Liver (tissue), 9 donors: ENCODE measurements around the gene FCN3. TPM values are rescaled to one million over a fixed set of nuclear protein-coding genes. Genes with fewer than 3 reads are reported as not detected.

Experiments used
- DNase-seq: peaks from one replicate; pipeline ENCODE4 v3.0.0-alpha.2; 2017; ENCODE audit warnings: low spot score
- H3K27ac ChIP-seq, 2 donors: one replicate each; pipeline ENCODE4 v1.7.0; 2013; ENCODE audit warnings: inconsistent platforms in 2 of 2, low read length in 2 of 2, control low read depth in 1 of 2, low read depth in 1 of 2, mild to moderate bottlenecking in 1 of 2
- H3K27me3 ChIP-seq, 4 donors: one replicate each; pipeline versions ENCODE4 v1.6.1 to v1.7.0; 2013; ENCODE audit warnings: low read length in 3 of 4, inconsistent platforms in 1 of 4, mild to moderate bottlenecking in 1 of 4, moderate library complexity in 1 of 4; ENCODE audit not compliant: control insufficient read depth in 4 of 4, insufficient read depth in 4 of 4
- H3K36me3 ChIP-seq, 4 donors: one replicate each; pipeline versions ENCODE4 v1.6.1 to v1.7.0; 2013; ENCODE audit warnings: low read length in 3 of 4, mild to moderate bottlenecking in 3 of 4, low read depth in 1 of 4, moderate library complexity in 1 of 4; ENCODE audit not compliant: control insufficient read depth in 4 of 4, insufficient read depth in 3 of 4
- H3K4me1 ChIP-seq, 4 donors: one replicate each; pipeline versions ENCODE4 v1.6.1 to v1.7.0; 2013; ENCODE audit warnings: low read length in 3 of 4, mild to moderate bottlenecking in 3 of 4, moderate library complexity in 1 of 4; ENCODE audit not compliant: control insufficient read depth in 4 of 4, insufficient read depth in 4 of 4
- H3K4me3 ChIP-seq, 3 donors: one replicate each; pipeline versions ENCODE4 v1.6.1 to v1.7.0; 2013; ENCODE audit warnings: low read length in 3 of 3, control low read depth in 1 of 3, low read depth in 1 of 3, mild to moderate bottlenecking in 1 of 3
- H3K9ac ChIP-seq, 2 donors: one replicate each; pipeline ENCODE4 v1.7.0; 2013; ENCODE audit warnings: low read length in 2 of 2, mild to moderate bottlenecking in 2 of 2, moderate library complexity in 2 of 2, control low read depth in 1 of 2, low read depth in 1 of 2
- H3K9me3 ChIP-seq, 4 donors: one replicate each; pipeline versions ENCODE4 v1.6.1 to v1.7.0; 2013; ENCODE audit warnings: low read length in 3 of 4; ENCODE audit not compliant: control insufficient read depth in 4 of 4
- CTCF ChIP-seq: fragments of 150-350 bp; IDR thresholded peaks from 2 replicates; pipeline ENCODE4 v1.5.1; 2017; ENCODE audit warnings: improper control_type of control experiment, low read depth, low read length; ENCODE audit not compliant: missing input control
- EGR1 ChIP-seq, 2 donors: IDR thresholded peaks; 2 replicates each; pipeline ENCODE4 v1.6.1; 2016 to 2018; ENCODE audit warnings: antibody characterized with exemption in 2 of 2, low read depth in 2 of 2
- FOXA1 ChIP-seq: IDR thresholded peaks from 2 replicates; pipeline ENCODE4 v1.6.1; 2016; ENCODE audit warnings: antibody characterized with exemption
- FOXA2 ChIP-seq: IDR thresholded peaks from 2 replicates; pipeline ENCODE4 v1.6.1; 2016; ENCODE audit warnings: antibody characterized with exemption
- GABPA ChIP-seq, 2 donors: IDR thresholded peaks in 1 of 2; conservative IDR thresholded peaks in 1 of 2; 2 replicates each; pipeline ENCODE4 v1.6.1; 2016; ENCODE audit warnings: antibody characterized with exemption in 2 of 2, mild to moderate bottlenecking in 1 of 2, moderate library complexity in 1 of 2
- HNF4A ChIP-seq, 2 donors: conservative IDR thresholded peaks; 2 replicates each; pipeline ENCODE4 v1.6.1; 2016; ENCODE audit warnings: antibody characterized with exemption in 2 of 2, mild to moderate bottlenecking in 2 of 2
- HNF4G ChIP-seq: IDR thresholded peaks from 2 replicates; pipeline ENCODE4 v1.6.1; 2016; ENCODE audit warnings: antibody characterized with exemption
- JUND ChIP-seq, 2 donors: IDR thresholded peaks; 2 replicates each; pipeline ENCODE4 v1.6.1; 2016; ENCODE audit warnings: antibody characterized with exemption in 2 of 2
- NR2F2 ChIP-seq: IDR thresholded peaks from 2 replicates; pipeline ENCODE4 v1.6.1; 2016; ENCODE audit warnings: antibody characterized with exemption
- RAD21 ChIP-seq, 2 donors: IDR thresholded peaks; 2 replicates each; pipeline ENCODE4 v1.6.1; 2016; ENCODE audit warnings: antibody characterized with exemption in 2 of 2, mild to moderate bottlenecking in 2 of 2
- RXRA ChIP-seq, 2 donors: IDR thresholded peaks; 2 replicates each; pipeline ENCODE4 v1.6.1; 2017 to 2018; ENCODE audit warnings: antibody characterized with exemption in 2 of 2, mild to moderate bottlenecking in 1 of 2
- SP1 ChIP-seq: IDR thresholded peaks from 2 replicates; pipeline ENCODE4 v1.6.1; 2018; ENCODE audit warnings: antibody characterized with exemption, mild to moderate bottlenecking
- TAF1 ChIP-seq: conservative IDR thresholded peaks from 2 replicates; pipeline ENCODE4 v1.6.1; 2016; ENCODE audit warnings: antibody characterized with exemption, mild to moderate bottlenecking
- YY1 ChIP-seq: IDR thresholded peaks from 2 replicates; pipeline ENCODE4 v1.6.1; 2016; ENCODE audit warnings: antibody characterized with exemption, mild to moderate bottlenecking
- ZBTB33 ChIP-seq: IDR thresholded peaks from 2 replicates; pipeline ENCODE4 v1.6.1; 2016; ENCODE audit warnings: antibody characterized with exemption
- WGBS: extraction: QIAGEN DNeasy Blood & Tissue Kit; methylation state at CpG from one replicate; pipeline ENCODE4 v1.1.7; 2013; 5-methylcytosine and 5-hydroxymethylcytosine counted together
- polyA plus RNA-seq, 2 donors: library from polyadenylated mRNA; stranded (reverse) in 1 of 2; unstranded in 1 of 2; fragments of 200-250 nt in 1 of 2; fragments of >200 nt in 1 of 2; fragmentation: Nextera tagmentation in 1 of 2; extraction: Ambion mirVana in 1 of 2; gene quantifications; one replicate each; pipeline versions ENCODE4 v1.2.1 to v1.2.3, GENCODE V29; 2013 to 2015
- total RNA-seq, 2 donors: library from RNA; depleted of rRNA; stranded (reverse); fragments of >200 nt; gene quantifications; one replicate each; pipeline ENCODE4 v1.2.3, GENCODE V29; 2014
- TF ChIP-seq, protein P1 (sequence below): IDR thresholded peaks from 2 replicates; pipeline ENCODE4 v1.6.1; 2016; ENCODE audit warnings: antibody characterized with exemption, mild to moderate bottlenecking
- TF ChIP-seq, protein P2 (sequence below): IDR thresholded peaks from 2 replicates; pipeline ENCODE4 v1.6.1; 2016; ENCODE audit warnings: antibody characterized with exemption
- TF ChIP-seq, protein P3 (sequence below): IDR thresholded peaks from 2 replicates; pipeline ENCODE4 v1.6.1; 2016; ENCODE audit warnings: antibody characterized with exemption
- donor health status: healthy.
- donor health status: healthy.
- donor health status: healthy.
- donor health status: healthy.
- donor health status: healthy.

Gene FCN3
- total and polyA plus RNA-seq, 4 donors, result 87.3 to 310 (median 137) TPM

DNA sequence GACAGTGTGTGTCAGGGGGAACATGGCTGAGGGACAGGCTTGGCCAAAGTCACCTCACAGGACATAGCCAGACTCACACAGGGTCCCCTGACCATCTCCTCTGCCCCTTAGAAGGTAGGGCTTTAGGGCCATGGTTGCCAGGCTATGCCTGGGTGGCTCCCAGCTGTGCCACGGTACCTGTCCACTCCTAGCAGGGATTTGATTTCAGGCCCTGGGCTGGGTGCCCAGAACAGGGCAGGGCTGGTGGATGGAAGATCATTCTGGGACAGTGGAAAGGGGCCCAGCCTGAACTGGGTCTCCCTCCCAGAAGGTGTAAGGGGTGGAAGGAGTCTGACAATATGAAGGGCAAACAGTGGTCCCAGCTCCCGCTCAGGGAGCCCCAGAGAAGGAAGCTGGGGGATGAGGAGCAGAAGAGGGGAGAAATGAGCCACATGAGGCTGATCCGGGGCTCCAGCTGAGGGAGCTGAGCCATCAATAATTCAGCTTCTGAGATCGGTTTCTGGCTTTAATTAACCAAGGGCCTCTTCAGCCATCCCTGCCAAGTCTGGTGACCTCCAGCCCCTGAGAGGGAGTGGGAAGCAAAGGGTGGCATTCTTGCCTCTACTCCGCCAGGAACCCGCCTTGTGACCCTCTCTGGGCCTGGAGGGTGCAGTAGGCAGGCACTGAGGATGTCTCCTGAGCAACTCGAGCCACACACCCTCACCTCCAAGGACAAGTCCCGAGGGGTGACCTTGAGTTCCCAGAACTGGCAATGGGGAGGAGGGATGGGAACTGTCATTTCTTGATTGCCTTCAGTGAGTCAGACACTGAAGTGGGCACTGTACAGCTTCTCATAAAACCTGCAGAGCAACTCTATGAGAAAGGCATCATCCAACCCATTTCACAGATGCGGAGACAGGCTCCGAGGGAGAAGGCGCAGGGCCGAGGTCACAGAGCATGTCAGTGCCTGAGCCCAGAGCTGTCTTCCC lies 6.4 kb upstream of the FCN3 start:
- H3K9me3 ChIP-seq, result no peaks in the 10 kb centered on the region
- H3K36me3 ChIP-seq, result no peaks in the 10 kb centered on the region
- H3K27ac ChIP-seq, result no peak overlapping the region
- no peak for DNase-seq
- H3K4me3 ChIP-seq, result no peak overlapping the region
- H3K9ac ChIP-seq, result no peak overlapping the region
- TF ChIP-seq ZBTB33 (no peak), FOXA1 (no peak), GABPA (IDR thresholded peaks at IDR 0.05 in 1 of 2, conservative IDR thresholded peaks at IDR 0.05 in 1 of 2) (no peak), TAF1 (no peak), HNF4A (conservative IDR thresholded peaks at IDR 0.05) (no peak), YY1 (no peak), NR2F2 (no peak), CTCF (no peak), RXRA (IDR thresholded peaks at IDR 0.05) (no peak), HNF4G (no peak), JUND (IDR thresholded peaks at IDR 0.05) (no peak), FOXA2 (no peak), SP1 (no peak), EGR1 (IDR thresholded peaks at IDR 0.05; ENCODE audit: low read depth in 2 of 2) (no peak), RAD21 (IDR thresholded peaks at IDR 0.05) (no peak)
- TF ChIP-seq, protein P1, sequence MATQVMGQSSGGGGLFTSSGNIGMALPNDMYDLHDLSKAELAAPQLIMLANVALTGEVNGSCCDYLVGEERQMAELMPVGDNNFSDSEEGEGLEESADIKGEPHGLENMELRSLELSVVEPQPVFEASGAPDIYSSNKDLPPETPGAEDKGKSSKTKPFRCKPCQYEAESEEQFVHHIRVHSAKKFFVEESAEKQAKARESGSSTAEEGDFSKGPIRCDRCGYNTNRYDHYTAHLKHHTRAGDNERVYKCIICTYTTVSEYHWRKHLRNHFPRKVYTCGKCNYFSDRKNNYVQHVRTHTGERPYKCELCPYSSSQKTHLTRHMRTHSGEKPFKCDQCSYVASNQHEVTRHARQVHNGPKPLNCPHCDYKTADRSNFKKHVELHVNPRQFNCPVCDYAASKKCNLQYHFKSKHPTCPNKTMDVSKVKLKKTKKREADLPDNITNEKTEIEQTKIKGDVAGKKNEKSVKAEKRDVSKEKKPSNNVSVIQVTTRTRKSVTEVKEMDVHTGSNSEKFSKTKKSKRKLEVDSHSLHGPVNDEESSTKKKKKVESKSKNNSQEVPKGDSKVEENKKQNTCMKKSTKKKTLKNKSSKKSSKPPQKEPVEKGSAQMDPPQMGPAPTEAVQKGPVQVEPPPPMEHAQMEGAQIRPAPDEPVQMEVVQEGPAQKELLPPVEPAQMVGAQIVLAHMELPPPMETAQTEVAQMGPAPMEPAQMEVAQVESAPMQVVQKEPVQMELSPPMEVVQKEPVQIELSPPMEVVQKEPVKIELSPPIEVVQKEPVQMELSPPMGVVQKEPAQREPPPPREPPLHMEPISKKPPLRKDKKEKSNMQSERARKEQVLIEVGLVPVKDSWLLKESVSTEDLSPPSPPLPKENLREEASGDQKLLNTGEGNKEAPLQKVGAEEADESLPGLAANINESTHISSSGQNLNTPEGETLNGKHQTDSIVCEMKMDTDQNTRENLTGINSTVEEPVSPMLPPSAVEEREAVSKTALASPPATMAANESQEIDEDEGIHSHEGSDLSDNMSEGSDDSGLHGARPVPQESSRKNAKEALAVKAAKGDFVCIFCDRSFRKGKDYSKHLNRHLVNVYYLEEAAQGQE, result no peak
- TF ChIP-seq, protein P2, sequence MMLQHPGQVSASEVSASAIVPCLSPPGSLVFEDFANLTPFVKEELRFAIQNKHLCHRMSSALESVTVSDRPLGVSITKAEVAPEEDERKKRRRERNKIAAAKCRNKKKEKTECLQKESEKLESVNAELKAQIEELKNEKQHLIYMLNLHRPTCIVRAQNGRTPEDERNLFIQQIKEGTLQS, result no peak
- TF ChIP-seq, protein P3, sequence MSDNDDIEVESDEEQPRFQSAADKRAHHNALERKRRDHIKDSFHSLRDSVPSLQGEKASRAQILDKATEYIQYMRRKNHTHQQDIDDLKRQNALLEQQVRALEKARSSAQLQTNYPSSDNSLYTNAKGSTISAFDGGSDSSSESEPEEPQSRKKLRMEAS, result no peak
- no peaks in the 10 kb centered on the region for H3K27me3 ChIP-seq
- H3K4me1 ChIP-seq, result no peaks in the 10 kb centered on the region
- WGBS, result 82% methylated on average over 12 of the region's 12 CpGs
